ENCODE results near the gene TNFRSF6B. TPM values are rescaled to one million over a fixed set of nuclear protein-coding genes. Genes with fewer than 3 reads are reported as not detected.

The TNFRSF6B gene
- total and polyA plus RNA-seq, 2 of the 4 experiments (the other 2 are of a cell fraction): 1.3 to 11.0 TPM

GRCh38 chr20:63653974-63654668 is 42.3 kb upstream of the TNFRSF6B start:
- ChIA-PET POLR2A (ENCODE audit: unreplicated experiment) (no interaction called here), CTCF (interaction anchor here (0.6 kb wide), 1 partner anchor 29 kb away, joined by 3 read pairs; no protein-coding TSS in a partner anchor)
- H2AK9ac ChIP-seq (replicated peaks; ENCODE audit: low read depth, low read length, poor library complexity): peak overlapping the region; percentile 73
- H4K5ac ChIP-seq (ENCODE audit: low read depth, low read length): no peak overlapping the region
- DNase-seq (no peak), ATAC-seq (ENCODE audit: low read depth) (no peak)
- H2BK20ac ChIP-seq (ENCODE audit: low read depth, low read length): no peak overlapping the region
- no peak overlapping the region for H3K9ac ChIP-seq (ENCODE audit: low read depth, low read length)
- H3K4me1 ChIP-seq (ENCODE audit: control insufficient read depth, insufficient read depth, low read length): peaks cover 13% of the 10 kb centered on the region
- 80% methylated on average over 2 of the region's 15 CpGs; no CpG with 5 or more reads in 1 of the 2 experiments for WGBS, 2 experiments (ENCODE audit: extremely low coverage in 2 of 2, insufficient read length in 1 of 2)
- H4K20me1 ChIP-seq (ENCODE audit: insufficient read depth, low read length): peaks cover 12% of the 10 kb centered on the region
- peak overlapping the region; percentile 80 for H3K4ac ChIP-seq (ENCODE audit: low read depth, low read length)
- peak overlapping the region; percentile 50; the same call in 1 of the 2 replicates for H4K91ac ChIP-seq (ENCODE audit: insufficient read depth, low read depth, low read length)
- no TSS peak for BruUV-seq (replicated peaks)
- H3K18ac ChIP-seq (ENCODE audit: low read depth, low read length): no peak overlapping the region
- no peak overlapping the region for H3K27ac ChIP-seq (ENCODE audit: insufficient read depth, low read length)
- intact Hi-C loops (cut with micrococcal nuclease): loop anchor here (10.0 kb wide), 1 partner anchor 119 kb away; the partner anchor contains the start of gene PTK6
- TF ChIP-seq MXI1 (IDR thresholded peaks at IDR 0.05; ENCODE audit: borderline replicate concordance, low read depth, low read length) (no peak), CHD1 (IDR thresholded peaks at IDR 0.05; ENCODE audit: low read depth, low read length) (no peak), POLR2A (IDR thresholded peaks at IDR 0.05; ENCODE audit: low read depth, low read length) (no peak), RFX5 (IDR thresholded peaks at IDR 0.05; ENCODE audit: low read depth, low read length) (no peak), NFE2L2 (IDR thresholded peaks at IDR 0.05; ENCODE audit: low read depth, low read length) (no peak), RAD21 (IDR thresholded peaks at IDR 0.05; ENCODE audit: low read length) (no peak)
- H4K8ac ChIP-seq (ENCODE audit: low read depth in 2 of 2, low read length in 2 of 2): peak overlapping the region; percentile 31 to 89; a peak in 1 of 4 replicates
- no peak overlapping the region for H2BK120ac ChIP-seq (ENCODE audit: low read depth, low read length)
- H3K36me3 ChIP-seq (ENCODE audit: control insufficient read depth, insufficient read depth, low read length): no peaks in the 10 kb centered on the region
- H3K27me3 ChIP-seq (ENCODE audit: control insufficient read depth, insufficient read depth, low read length): no peaks in the 10 kb centered on the region
- H3K56ac ChIP-seq (ENCODE audit: extremely low read depth, insufficient read depth, low read length): no peak overlapping the region
- peak overlapping the region; percentile 81 for H2AFZ ChIP-seq (replicated peaks; ENCODE audit: low read length, poor library complexity)
- H3K4me2 ChIP-seq (ENCODE audit: low read depth, low read length): peak overlapping the region; percentile 81; the same call in 1 of the 2 replicates
- dilution Hi-C loops (cut with HindIII; ENCODE audit: low sequenced_read_pairs, unreplicated experiment): no loop called here
- no peak overlapping the region for H2BK5ac ChIP-seq (ENCODE audit: low read depth, low read length, poor library complexity, severe bottlenecking)
- H3K4me3 ChIP-seq (ENCODE audit: insufficient read depth, low read depth, low read length): peak overlapping the region; percentile 53
- H3K9me1 ChIP-seq (ENCODE audit: insufficient read depth, low read length): 0 out of 2 replicates have a peak, but pooled peaks cover 9% of the 10 kb centered on the region
- H3K79me1 ChIP-seq (ENCODE audit: low read depth in 1 of 2, low read length in 2 of 2): peaks cover 6 to 21% of the 10 kb centered on the region in 2 experiments; a peak in 3 of 4 replicates
- in situ Hi-C loops (cut with MboI; ENCODE audit: low sequenced_read_pairs): no loop called here
- no peaks in the 10 kb centered on the region for H3K9me3 ChIP-seq (ENCODE audit: control insufficient read depth, insufficient read depth, low read length)
- H2BK15ac ChIP-seq (ENCODE audit: low read depth, low read length): no peak overlapping the region
- no peak overlapping the region for H3K23ac ChIP-seq (ENCODE audit: low read depth, low read length)
- H2AK5ac ChIP-seq (ENCODE audit: low read depth, low read length): peak overlapping the region; percentile 35; the same call in 1 of the 2 replicates
- H3K14ac ChIP-seq (replicated peaks; ENCODE audit: low read depth, low read length): no peak overlapping the region
